K562 (cell line): ENCODE results near the gene HAUS3. TPM values are rescaled to one million over a fixed set of nuclear protein-coding genes. Genes with fewer than 3 reads are reported as not detected.

ENCODE experiments used
- ATAC-seq: fragments of 200-7000 bp; cut with Tn5 transposase; 3 replicates; pipeline ENCODE4 v1.9.1; 2020; ENCODE audit warnings: moderate library complexity
- BruUV-seq: library from RNA; stranded (reverse); fragments of 400-500 nt; replicated peaks from 2 replicates; lab custom pipeline; 2021; lab: Mats Ljungman, UMichigan
- CTCF ChIA-PET: fragments of 300-600 bp; formaldehyde crosslinking; extraction: SDS; loops from one replicate; lab custom pipeline; 2021; ENCODE audit warnings: low intra/inter-chr PET ratio; lab: Yijun Ruan, JAX
- POLR2A ChIA-PET: fragments of 300-600, 350-650 bp; sonication (Branson Sonifier 250); formaldehyde crosslinking; extraction: SDS; loops from one replicate; lab custom pipeline; 2021; ENCODE audit warnings: antibody characterized with exemption, inconsistent platforms; lab: Yijun Ruan, JAX
- DNase-seq, 4 experiments: peaks; one replicate each; pipeline versions ENCODE4 v3.0.0 to v3.0.0-alpha.2; 2011 to 2018; ENCODE audit warnings: low spot score in 3 of 4, mixed read lengths in 3 of 4; ENCODE audit errors: extremely low read depth in 1 of 4
- FAIRE-seq: peaks from 2 replicates; lab custom pipeline; 2011; peaks lifted over from hg19 to GRCh38; lab: Jason Lieb, UNC
- H2AFZ ChIP-seq: 2 replicates; pipeline ENCODE4 v1.6.0; 2011; ENCODE audit warnings: low read depth, low read length, control low read depth, inconsistent platforms
- H3K27ac ChIP-seq: fragments of 200-600 bp; 3 replicates; pipeline ENCODE4 v1.8.0; 2011; ENCODE audit warnings: low read depth, mild to moderate bottlenecking, control low read depth, inconsistent platforms, low read length, moderate library complexity, mixed read lengths; ENCODE audit errors: extremely low read depth
- H3K27me3 ChIP-seq, 2 experiments: fragments of 300-600 bp in 1 of 2; 2 replicates in 1 of 2; 3 replicates in 1 of 2; pipeline versions ENCODE4 v1.6.0 to v1.8.0; 2011; ENCODE audit warnings: inconsistent platforms in 2 of 2, low read length in 2 of 2, mild to moderate bottlenecking in 1 of 2, mixed read lengths in 1 of 2, moderate library complexity in 1 of 2; ENCODE audit not compliant: control insufficient read depth in 2 of 2, insufficient read depth in 2 of 2
- H3K36me3 ChIP-seq: fragments of 300-600 bp; 3 replicates; pipeline ENCODE4 v1.8.0; 2011; ENCODE audit warnings: mild to moderate bottlenecking, low read length, inconsistent platforms; ENCODE audit not compliant: control insufficient read depth, insufficient read depth
- H3K4me1 ChIP-seq, 2 experiments: fragments of 200-600 bp in 1 of 2; replicated peaks in 1 of 2; 2 replicates in 1 of 2; 3 replicates in 1 of 2; pipeline versions ENCODE4 v1.5.1 to v1.8.0; 2011; ENCODE audit warnings: inconsistent platforms in 2 of 2, low read length in 2 of 2, mild to moderate bottlenecking in 1 of 2, mixed read lengths in 1 of 2, moderate library complexity in 1 of 2; ENCODE audit not compliant: control insufficient read depth in 2 of 2, insufficient read depth in 2 of 2
- H3K4me2 ChIP-seq: 2 replicates; pipeline ENCODE4 v1.6.1; 2011; ENCODE audit warnings: low read length, control low read depth, inconsistent platforms, mixed read lengths; ENCODE audit not compliant: insufficient read depth
- H3K4me3 ChIP-seq: fragments of 200-600 bp; sonication (generic), shearing (Covaris generic); 2 replicates; pipeline ENCODE4 v1.5.1; 2016; ENCODE audit warnings: control low read depth, inconsistent platforms
- H3K79me2 ChIP-seq: fragments of 200-600 bp; 3 replicates; pipeline ENCODE4 v1.8.0; 2011; ENCODE audit warnings: low read length, inconsistent platforms; ENCODE audit not compliant: control insufficient read depth, insufficient read depth
- H3K9ac ChIP-seq, 2 experiments: 2 replicates each; pipeline versions ENCODE4 v1.6.0 to v1.6.1; 2011; ENCODE audit warnings: low read depth in 2 of 2, low read length in 2 of 2, control low read depth in 1 of 2, inconsistent platforms in 1 of 2, mild to moderate bottlenecking in 1 of 2, mixed read lengths in 1 of 2; ENCODE audit not compliant: insufficient read depth in 1 of 2
- H3K9me1 ChIP-seq: one replicate; pipeline ENCODE4 v1.6.0; 2011; ENCODE audit warnings: inconsistent platforms, mild to moderate bottlenecking, low read length, moderate library complexity; ENCODE audit not compliant: control insufficient read depth, insufficient read depth
- H3K9me3 ChIP-seq: replicated peaks from 2 replicates; pipeline ENCODE4 v1.5.1; 2011; ENCODE audit warnings: low read depth, low read length, inconsistent platforms; ENCODE audit not compliant: control insufficient read depth, insufficient read depth
- H4K20me1 ChIP-seq: replicated peaks from 2 replicates; pipeline ENCODE4 v1.6.1; 2011; ENCODE audit warnings: low read length, inconsistent platforms, mixed read lengths; ENCODE audit not compliant: control insufficient read depth, insufficient read depth
- ARID2 ChIP-seq: fragments of 450-650 bp; IDR thresholded peaks from 2 replicates; pipeline ENCODE4 v1.6.1; 2017; ENCODE audit warnings: antibody characterized with exemption, mild to moderate bottlenecking
- BMI1 ChIP-seq: fragments of 150-350 bp; IDR thresholded peaks from 2 replicates; pipeline ENCODE4 v1.6.1; 2014; ENCODE audit warnings: low read length
- CBFA2T2 ChIP-seq: fragments of 450-650 bp; conservative IDR thresholded peaks from 2 replicates; pipeline ENCODE4 v1.6.1; 2017; ENCODE audit warnings: mild to moderate bottlenecking
- CBX5 ChIP-seq: IDR thresholded peaks from 2 replicates; pipeline ENCODE4 v1.6.1; 2014; ENCODE audit warnings: low read depth, borderline replicate concordance
- E2F3 ChIP-seq: fragments of 250-450 bp; sonication (Bioruptor Pico); IDR thresholded peaks from 2 replicates; pipeline ENCODE4 v1.4.0; 2020; ENCODE audit warnings: mild to moderate bottlenecking
- E2F8 ChIP-seq: fragments of 450-650 bp; IDR thresholded peaks from 2 replicates; pipeline ENCODE4 v1.7.1; 2018; ENCODE audit warnings: mild to moderate bottlenecking, low read depth; ENCODE audit not compliant: partially characterized antibody
- FOSL1 ChIP-seq: fragments of 200-800 bp; sonication (Bioruptor generic); conservative IDR thresholded peaks from 2 replicates; pipeline ENCODE4 v1.6.1; 2016; ENCODE audit warnings: missing genetic modification characterization, missing compliant biosample characterization
- L3MBTL2 ChIP-seq: fragments of 450-650 bp; IDR thresholded peaks from 2 replicates; pipeline ENCODE4 v1.6.1; 2016; ENCODE audit warnings: mild to moderate bottlenecking, moderate library complexity
- POLR3G ChIP-seq: IDR thresholded peaks from 2 replicates; pipeline ENCODE4 v1.6.1; 2011; ENCODE audit not compliant: insufficient read length, insufficient replicate concordance; ENCODE audit errors: extremely low read depth
- SMARCE1 ChIP-seq: fragments of 450-650 bp; IDR thresholded peaks from 2 replicates; pipeline ENCODE4 v1.7.1; 2016; ENCODE audit warnings: mild to moderate bottlenecking
- ZC3H8 ChIP-seq: fragments of 450-650 bp; IDR thresholded peaks from 2 replicates; pipeline ENCODE4 v1.6.1; 2017
- ZEB2 ChIP-seq: fragments of 450-650 bp; IDR thresholded peaks from 2 replicates; pipeline ENCODE4 v1.6.1; 2016
- ZFPM2 ChIP-seq: fragments of 250-450 bp; sonication (Bioruptor Pico); IDR thresholded peaks from 2 replicates; pipeline ENCODE4 v1.5.1; 2022; ENCODE audit warnings: mild to moderate bottlenecking
- WGBS: fragments of 100-300 bp; shearing (Covaris generic); methylation state at CpG from one replicate; pipeline ENCODE4 v1.1.6; 2016; ENCODE audit warnings: low coverage, mixed read lengths; ENCODE audit not compliant: insufficient coverage; ENCODE audit errors: missing lambda C conversion rate; 5-methylcytosine and 5-hydroxymethylcytosine counted together
- in situ Hi-C: fragments of 300-500 bp; cut with MboI; formaldehyde crosslinking; loops from 4 replicates; pipeline ENCODE4 v1.15.0; 2018; ENCODE audit warnings: inconsistent platforms, mixed read lengths
- intact Hi-C: fragments of 100-400 bp; cut with micrococcal nuclease; formaldehyde crosslinking; loops from 2 replicates; pipeline ENCODE4 v1.14.2; 2022
- polyA plus RNA-seq, 8 experiments: library from polyadenylated mRNA; depleted of rRNA in 4 of 8; stranded (reverse) in 5 of 8; unstranded in 3 of 8; fragments of >200 nt; fragmentation: Nextera tagmentation in 2 of 8; fragmentation: Illumina TruSeq in 1 of 8; extraction: Ambion mirVana in 2 of 8; extraction: Trizol in 1 of 8; gene quantifications; 2 replicates each; pipeline versions ENCODE4 v1.2.1 to v1.2.3, GENCODE V29; 2011 to 2014; ENCODE audit warnings: inconsistent platforms in 1 of 8, missing spikeins in 1 of 8
- total RNA-seq, 7 experiments: library from RNA; depleted of rRNA in 6 of 7; stranded (reverse); fragments of >200 nt in 6 of 7; fragmentation: Illumina TruSeq in 2 of 7; extraction: Trizol in 2 of 7; gene quantifications; 2 replicates each; pipeline versions ENCODE4 v1.2.1 to v1.2.3, GENCODE V29; 2011 to 2021; ENCODE audit warnings: low replicate concordance in 1 of 7
- TF ChIP-seq, protein P1 (sequence below): fragments of 200-800 bp; sonication (Bioruptor generic); IDR thresholded peaks from 2 replicates; pipeline ENCODE4 v1.6.1; 2017; ENCODE audit warnings: missing genetic modification characterization, missing compliant biosample characterization

HAUS3 gene
- total and polyA plus RNA-seq, 9 of the 15 experiments (the other 6 are each of a cell fraction or from before 2014, with no cell fraction given) = 8.9 to 25.7 (median 21.5) TPM

GRCh38 chr4:2272828-2273120, 30.9 kb upstream of the HAUS3 start:
- no peak for FAIRE-seq
- in situ Hi-C loops = no loop called here
- H3K36me3 ChIP-seq = peaks cover 12% of the 10 kb centered on the region; the same call in 1 of the 3 replicates
- no peaks in the 10 kb centered on the region for H3K27me3 ChIP-seq
- no peak for DNase-seq
- H3K9me1 ChIP-seq = no peaks in the 10 kb centered on the region
- no peaks in the 10 kb centered on the region for H4K20me1 ChIP-seq
- no peak for ATAC-seq
- H3K4me3 ChIP-seq = no peak overlapping the region
- intact Hi-C loops = no loop called here
- 92% methylated on average over 3 of the region's 6 CpGs for WGBS
- H3K9me3 ChIP-seq = no peaks in the 10 kb centered on the region
- H3K4me1 ChIP-seq = peaks cover 5 to 77% of the 10 kb centered on the region in 2 experiments; a peak in 4 of 5 replicates
- H2AFZ ChIP-seq = no peak overlapping the region
- peak overlapping the region in 1 of 2 experiments; percentile 50; a peak in 2 of 4 replicates for H3K9ac ChIP-seq
- no peak for TF ChIP-seq CBX5
- TF ChIP-seq ZEB2 = no peak
- TF ChIP-seq POLR3G = no peak
- no peak for TF ChIP-seq FOSL1 (tag)
- TF ChIP-seq, protein P1, sequence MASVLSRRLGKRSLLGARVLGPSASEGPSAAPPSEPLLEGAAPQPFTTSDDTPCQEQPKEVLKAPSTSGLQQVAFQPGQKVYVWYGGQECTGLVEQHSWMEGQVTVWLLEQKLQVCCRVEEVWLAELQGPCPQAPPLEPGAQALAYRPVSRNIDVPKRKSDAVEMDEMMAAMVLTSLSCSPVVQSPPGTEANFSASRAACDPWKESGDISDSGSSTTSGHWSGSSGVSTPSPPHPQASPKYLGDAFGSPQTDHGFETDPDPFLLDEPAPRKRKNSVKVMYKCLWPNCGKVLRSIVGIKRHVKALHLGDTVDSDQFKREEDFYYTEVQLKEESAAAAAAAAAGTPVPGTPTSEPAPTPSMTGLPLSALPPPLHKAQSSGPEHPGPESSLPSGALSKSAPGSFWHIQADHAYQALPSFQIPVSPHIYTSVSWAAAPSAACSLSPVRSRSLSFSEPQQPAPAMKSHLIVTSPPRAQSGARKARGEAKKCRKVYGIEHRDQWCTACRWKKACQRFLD = no peak
- no peak for TF ChIP-seq L3MBTL2
- TF ChIP-seq E2F8 = no peak
- no peak for TF ChIP-seq ARID2
- no peak for TF ChIP-seq ZC3H8
- no peak for TF ChIP-seq ZFPM2
- no peak for TF ChIP-seq BMI1
- no peak for TF ChIP-seq E2F3 (CRISPR knock-in tag)
- no peak for TF ChIP-seq SMARCE1
- TF ChIP-seq CBFA2T2 = no peak
- TF ChIP-seq, all 486 proteins: peak for 0
- Histone ChIP-seq H3K27ac (no peak overlapping the region), H3K4me2 (no peak overlapping the region), H3K79me2 (no peaks in the 10 kb centered on the region)
- no TSS peak for BruUV-seq
- POLR2A ChIA-PET = no interaction called here
- CTCF ChIA-PET = no interaction called here
